SK-N-SH (cell line): ENCODE results near the gene NDUFAF5.

Source experiments
- GABPA ChIP-seq: IDR thresholded peaks from 2 replicates; pipeline ENCODE4 v1.4.0; 2012; ENCODE audit warnings: low read depth, mild to moderate bottlenecking
- TCF12 ChIP-seq: IDR thresholded peaks from 2 replicates; pipeline ENCODE4 v1.4.0; 2012
- TF ChIP-seq, protein P1 (sequence below): fragments of 200-600 bp; sonication (generic); IDR thresholded peaks from 2 replicates; pipeline ENCODE4 v1.6.1; 2017; ENCODE audit warnings: antibody characterized with exemption, mild to moderate bottlenecking, moderate library complexity

- TF ChIP-seq, protein P1, sequence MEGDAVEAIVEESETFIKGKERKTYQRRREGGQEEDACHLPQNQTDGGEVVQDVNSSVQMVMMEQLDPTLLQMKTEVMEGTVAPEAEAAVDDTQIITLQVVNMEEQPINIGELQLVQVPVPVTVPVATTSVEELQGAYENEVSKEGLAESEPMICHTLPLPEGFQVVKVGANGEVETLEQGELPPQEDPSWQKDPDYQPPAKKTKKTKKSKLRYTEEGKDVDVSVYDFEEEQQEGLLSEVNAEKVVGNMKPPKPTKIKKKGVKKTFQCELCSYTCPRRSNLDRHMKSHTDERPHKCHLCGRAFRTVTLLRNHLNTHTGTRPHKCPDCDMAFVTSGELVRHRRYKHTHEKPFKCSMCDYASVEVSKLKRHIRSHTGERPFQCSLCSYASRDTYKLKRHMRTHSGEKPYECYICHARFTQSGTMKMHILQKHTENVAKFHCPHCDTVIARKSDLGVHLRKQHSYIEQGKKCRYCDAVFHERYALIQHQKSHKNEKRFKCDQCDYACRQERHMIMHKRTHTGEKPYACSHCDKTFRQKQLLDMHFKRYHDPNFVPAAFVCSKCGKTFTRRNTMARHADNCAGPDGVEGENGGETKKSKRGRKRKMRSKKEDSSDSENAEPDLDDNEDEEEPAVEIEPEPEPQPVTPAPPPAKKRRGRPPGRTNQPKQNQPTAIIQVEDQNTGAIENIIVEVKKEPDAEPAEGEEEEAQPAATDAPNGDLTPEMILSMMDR: no peak
- no peak for TF ChIP-seq TCF12
- no peak for TF ChIP-seq GABPA
These were observed 1.3 kb upstream of the NDUFAF5 start for GRCh38 chr20:13783528-13783927.
